Middle frontal gyrus (tissue), 1 donor: ENCODE measurements around the gene ALX4.

Experiments used
- DNase-seq: peaks from one replicate; pipeline ENCODE4 v3.0.0-alpha.2; 2015; ENCODE audit warnings: low spot score; ENCODE audit errors: extremely low spot score

ALX4 gene

GRCh38 chr11:44301564-44302271 lies 8.2 kb downstream of the ALX4 start:
- no peak for DNase-seq

DNA sequence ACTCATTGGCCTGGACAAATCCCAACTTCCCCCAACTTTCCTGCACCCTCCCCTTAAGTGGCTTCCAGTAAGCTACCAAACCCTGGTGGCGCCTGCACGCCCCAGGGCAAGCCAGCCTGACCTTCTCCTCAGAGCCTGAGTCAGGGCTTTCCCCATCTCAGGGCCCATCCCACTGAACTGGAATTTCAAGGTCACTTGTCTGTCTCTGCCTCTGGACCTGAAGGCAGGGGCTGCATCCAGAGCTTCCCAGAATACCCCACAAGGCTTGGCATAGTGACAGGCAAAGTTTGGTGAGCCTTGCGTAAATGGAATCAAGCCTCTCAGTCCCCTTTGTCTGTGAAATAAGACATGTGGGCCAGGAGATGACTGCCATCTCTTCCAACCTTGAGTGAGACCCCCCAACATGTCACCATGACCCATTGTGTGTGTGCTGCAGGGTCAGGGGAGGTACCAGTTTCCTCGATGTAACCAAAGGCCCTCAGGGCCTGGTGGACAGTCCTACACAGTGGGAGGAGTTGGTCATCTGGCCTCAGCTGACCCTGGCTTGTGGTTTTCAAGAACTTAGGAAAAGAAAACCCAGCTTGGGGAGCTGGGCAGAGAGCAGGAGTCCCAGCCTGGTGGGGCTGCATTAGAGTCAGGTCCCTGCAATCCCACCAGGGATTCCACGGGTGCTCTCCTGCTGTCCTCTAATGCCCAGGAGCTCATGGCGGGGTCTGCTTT lies 8.9 kb downstream of the ALX4 start:
- no peak for DNase-seq

DNA sequence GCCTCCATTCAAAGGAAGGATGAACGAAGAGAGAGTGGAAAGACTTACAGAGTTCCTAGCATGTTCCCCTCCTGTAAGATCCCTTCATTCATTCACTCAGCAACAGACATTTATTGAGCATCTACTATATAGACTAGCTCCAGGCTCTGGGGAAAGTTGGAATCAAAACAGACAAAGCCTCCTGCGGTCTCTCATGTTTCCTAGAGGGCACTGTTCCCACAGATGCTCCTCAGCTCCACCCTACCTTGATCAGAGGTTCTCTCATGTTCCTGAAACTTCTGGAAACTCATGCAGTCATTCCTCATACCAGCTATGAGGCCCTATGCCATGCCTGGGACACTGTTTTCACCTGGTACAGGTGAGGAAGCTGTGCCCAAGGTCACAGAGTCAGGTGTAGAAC lies 11.1 kb downstream of the ALX4 start:
- DNase-seq, result no peak

DNA sequence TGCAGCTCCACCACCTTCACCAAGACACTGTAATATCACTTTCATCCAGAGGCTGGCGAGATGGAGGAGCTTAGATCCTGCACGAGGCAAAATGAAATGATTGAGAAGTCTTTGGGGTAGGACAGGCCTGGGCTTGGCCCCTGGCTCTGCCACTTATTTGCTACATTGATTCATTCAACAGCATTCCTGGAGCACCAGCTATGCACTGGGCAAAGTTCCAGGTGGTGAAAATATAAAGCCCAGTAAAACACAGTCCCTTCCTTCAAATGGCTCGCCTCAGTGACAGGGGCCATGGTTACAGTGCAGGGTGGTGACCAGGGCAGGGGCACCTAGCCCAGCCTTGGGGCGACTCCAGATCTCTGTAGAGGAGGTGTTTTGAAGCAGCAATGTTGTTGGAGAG lies 19.7 kb downstream of the ALX4 start:
- no peak for DNase-seq

- DNase-seq, result no peak
Measured at GRCh38 chr11:44288133-44288526, 21.8 kb downstream of the ALX4 start.

DNA sequence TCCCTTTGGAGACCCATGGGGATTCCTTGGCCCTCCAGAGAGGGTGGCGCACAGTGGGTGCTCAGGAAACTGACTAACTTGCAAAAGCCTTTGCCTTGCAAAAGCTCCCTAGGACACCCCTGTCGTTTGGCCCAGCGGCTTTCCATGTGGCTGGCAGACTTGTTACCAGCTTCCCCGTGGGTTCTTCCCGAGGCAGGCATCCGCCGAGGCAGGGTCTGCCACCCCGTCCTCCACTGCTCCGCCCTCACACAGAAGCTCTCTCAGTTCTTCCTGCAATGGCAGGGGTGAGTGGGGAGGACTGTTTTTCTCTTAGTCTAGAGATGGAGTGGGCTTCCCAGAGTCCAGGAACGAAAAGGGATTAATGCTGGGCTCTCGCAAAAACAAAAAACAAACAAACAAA lies 23.0 kb downstream of the ALX4 start:
- no peak for DNase-seq

DNA sequence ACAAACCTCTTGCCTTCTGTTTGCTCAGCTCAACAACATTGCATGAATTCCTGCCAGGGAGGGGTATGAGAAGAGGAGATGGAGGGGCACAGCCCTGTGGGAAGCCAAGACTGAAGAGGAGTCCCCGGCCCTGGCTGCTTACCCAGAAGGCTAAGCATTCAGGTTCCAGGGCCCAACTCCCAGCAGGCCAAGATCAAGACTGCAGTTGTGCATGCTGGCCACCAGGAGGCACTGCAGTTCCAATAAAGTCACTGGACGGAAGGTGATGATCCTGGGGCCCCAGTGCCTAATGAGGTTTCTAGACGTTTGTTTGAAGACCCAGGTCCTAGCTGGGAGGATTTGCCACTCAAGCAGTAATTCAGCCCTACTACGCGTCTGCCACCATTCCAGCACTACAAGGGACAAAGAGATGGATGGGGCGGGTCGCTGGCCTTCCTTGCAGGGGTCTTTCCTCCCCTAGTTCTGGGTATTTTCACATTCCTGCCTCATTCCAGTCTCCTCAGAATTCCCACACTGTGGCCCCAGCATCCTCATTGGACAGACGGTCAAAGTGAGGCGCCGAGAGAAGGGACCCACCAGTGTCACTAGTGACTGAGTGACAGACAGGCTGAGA lies 23.6 kb downstream of the ALX4 start:
- DNase-seq, result no peak

DNA sequence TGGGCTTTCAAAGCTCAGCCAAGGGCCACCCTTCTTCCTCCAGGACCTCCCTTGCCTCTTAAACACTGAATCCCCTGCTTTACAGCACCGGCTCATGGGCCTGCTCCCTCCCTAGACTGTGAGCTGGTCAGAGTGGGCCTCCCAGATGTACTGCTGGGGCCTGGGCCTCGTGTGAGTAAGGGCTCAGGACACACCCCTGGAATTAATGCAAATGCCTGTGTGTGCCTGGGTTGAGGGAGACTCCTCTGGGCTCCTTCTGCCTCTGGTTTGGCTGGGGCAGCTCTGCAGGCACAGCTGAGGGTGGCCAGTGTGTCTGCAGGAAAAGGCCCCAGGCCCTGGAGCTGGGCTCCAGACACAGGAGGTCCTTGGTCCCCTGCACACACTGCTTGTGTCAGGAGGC lies 24.2 kb downstream of the ALX4 start:
- no peak for DNase-seq

GRCh38 chr11:44282620-44283019 lies 27.3 kb downstream of the ALX4 start:
- no peak for DNase-seq

GRCh38 chr11:44281151-44281550 lies 28.8 kb downstream of the ALX4 start:
- no peak for DNase-seq

GRCh38 chr11:44280257-44280656 lies 29.7 kb downstream of the ALX4 start:
- no peak for DNase-seq

- no peak for DNase-seq
Measured at GRCh38 chr11:44279483-44279882, 30.5 kb downstream of the ALX4 start.

- DNase-seq, result no peak
Measured at GRCh38 chr11:44277196-44278090, 32.5 kb downstream of the ALX4 start.

DNA sequence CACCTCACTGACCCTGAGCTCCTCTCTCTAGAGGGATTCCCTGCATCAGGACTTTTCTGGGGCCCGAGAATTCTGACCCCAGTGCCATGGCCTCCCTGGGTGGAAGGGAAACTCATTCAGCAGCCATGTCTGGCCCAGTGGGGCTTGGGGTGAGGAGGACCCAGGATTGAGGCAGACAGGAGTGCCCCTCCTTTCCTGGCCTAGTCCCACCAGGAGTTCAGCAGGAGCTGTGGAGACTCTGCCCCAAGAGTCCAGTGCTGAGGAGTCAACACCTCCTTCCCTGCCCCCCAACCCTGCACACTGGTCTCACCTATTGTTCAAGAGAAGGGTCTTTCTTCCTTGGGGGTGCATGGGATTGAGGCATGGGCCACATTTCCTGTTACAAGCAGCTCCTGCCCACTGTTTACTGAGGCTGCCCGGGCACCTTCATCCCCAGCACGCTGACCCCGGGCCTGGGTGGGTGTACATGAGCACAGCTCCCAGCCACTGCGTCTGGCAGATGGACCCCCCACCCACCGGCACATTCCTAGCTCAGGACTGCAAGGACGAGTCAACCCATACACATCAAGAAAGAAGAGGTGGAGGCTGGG lies 33.9 kb downstream of the ALX4 start:
- DNase-seq, result no peak

- no peak for DNase-seq
Measured at GRCh38 chr11:44275241-44275640, 34.7 kb downstream of the ALX4 start.

DNA sequence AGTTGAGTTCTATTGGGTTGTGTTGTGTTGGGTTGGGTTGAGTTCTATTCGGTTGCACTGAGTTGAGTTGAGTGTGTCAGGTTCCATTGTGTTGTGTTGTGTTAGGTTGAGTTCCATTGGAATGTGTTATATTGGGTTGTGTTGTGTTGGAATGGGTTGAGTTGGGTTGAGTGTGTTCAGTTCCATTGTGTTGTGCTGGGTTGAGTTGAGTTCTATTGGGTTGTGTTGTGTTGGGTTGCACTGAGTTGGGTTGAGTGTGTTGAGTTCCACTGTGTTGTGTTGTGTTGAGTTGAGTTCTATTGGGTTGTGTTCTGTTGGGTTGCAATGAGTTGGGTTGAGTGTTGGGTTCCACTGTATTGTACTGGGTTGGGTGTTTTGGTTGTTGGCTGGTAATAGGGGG lies 35.5 kb downstream of the ALX4 start:
- DNase-seq, result no peak

GRCh38 chr11:44271286-44271685 lies 38.7 kb downstream of the ALX4 start:
- DNase-seq, result no peak

DNA sequence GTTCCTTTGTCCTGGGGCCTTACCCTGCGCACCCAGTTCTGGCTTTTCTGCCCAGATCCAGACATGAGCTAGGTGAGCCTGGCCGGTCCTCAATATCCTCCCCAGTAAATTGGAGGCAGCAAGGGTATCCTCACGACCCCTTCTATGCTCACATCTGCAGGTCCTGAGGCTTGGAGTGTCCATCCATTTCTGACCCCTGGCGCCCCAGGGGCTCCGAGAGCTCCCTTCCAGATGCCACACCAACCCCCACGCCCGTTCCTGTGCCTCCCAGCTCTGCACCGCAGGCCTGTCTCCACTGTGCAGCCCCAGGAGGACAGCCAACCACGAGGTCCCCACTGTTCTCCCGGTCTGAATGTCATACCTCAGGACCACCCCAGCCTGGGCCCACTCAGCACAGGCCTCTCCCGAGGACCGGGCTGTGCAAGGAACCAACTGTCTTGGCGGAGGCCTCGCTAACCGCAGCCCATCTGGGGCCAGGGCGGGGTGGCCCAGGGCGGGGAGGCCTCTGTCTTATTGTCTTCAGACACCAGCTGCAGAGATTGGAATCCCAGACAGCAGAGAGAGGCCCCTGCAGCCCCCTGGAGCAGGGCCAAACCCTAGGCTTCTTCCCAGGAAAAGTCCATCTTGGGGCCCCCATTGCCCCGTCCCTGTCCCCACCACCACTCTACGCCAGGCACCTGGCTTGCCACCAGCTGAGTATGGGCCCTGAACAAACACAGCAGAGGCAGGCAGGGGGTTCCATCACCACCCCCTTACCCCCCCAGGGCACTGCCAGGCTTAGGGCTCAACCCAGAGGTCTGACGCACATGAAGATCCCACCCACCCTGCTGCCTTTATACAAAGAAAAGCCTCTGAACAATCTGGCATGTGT lies 39.3 kb downstream of the ALX4 start:
- DNase-seq, result no peak

- no peak for DNase-seq
Measured at GRCh38 chr11:44269369-44270351, 40.3 kb downstream of the ALX4 start.
